HL-60 (cell line): ENCODE measurements around the gene GPR39.
A peak's percentile ranks its signal among the peaks of the same experiment; 100 is the strongest.

ENCODE experiments used
- DNase-seq, 2 experiments: peaks; one replicate each; pipeline ENCODE4 v3.0.0-alpha.2; 2010 to 2020; ENCODE audit warnings: low read depth in 1 of 2, low spot score in 1 of 2
- H3K27ac ChIP-seq: fragments of 250-450 bp; sonication (Bioruptor Pico); replicated peaks from 2 replicates; pipeline ENCODE4 v1.5.1; 2020; ENCODE audit warnings: mild to moderate bottlenecking, moderate library complexity
- H3K27me3 ChIP-seq: fragments of 250-450 bp; sonication (Bioruptor Pico); 2 replicates; pipeline ENCODE4 v1.5.1; 2021; ENCODE audit warnings: mild to moderate bottlenecking, moderate library complexity; ENCODE audit not compliant: insufficient read depth, poor library complexity, severe bottlenecking
- H3K4me3 ChIP-seq: replicated peaks from 2 replicates; pipeline ENCODE4 v1.5.1; 2011; ENCODE audit warnings: mild to moderate bottlenecking, control low read depth, low read length; ENCODE audit not compliant: insufficient read depth
- CTCF ChIP-seq: IDR thresholded peaks from one replicate; pipeline ENCODE4 v1.5.1; 2011; ENCODE audit warnings: low read length, control low read depth, inconsistent platforms; ENCODE audit not compliant: insufficient read depth
- GABPA ChIP-seq: IDR thresholded peaks from 2 replicates; pipeline ENCODE4 v1.6.1; 2012; ENCODE audit warnings: low read depth
- POLR2AphosphoS5 ChIP-seq: IDR thresholded peaks from 2 replicates; pipeline ENCODE4 v1.6.1; 2012; ENCODE audit warnings: low read depth
- SPI1 ChIP-seq: IDR thresholded peaks from 2 replicates; pipeline ENCODE4 v1.6.1; 2012; ENCODE audit warnings: low read depth, mild to moderate bottlenecking, borderline replicate concordance
- TF ChIP-seq, protein P1 (sequence below): IDR thresholded peaks from 2 replicates; pipeline ENCODE4 v1.6.1; 2012; ENCODE audit warnings: low read depth; ENCODE audit not compliant: insufficient replicate concordance

Gene GPR39

GRCh38 chr2:132638313-132639040 lies 221.9 kb downstream of the GPR39 start:
- TF ChIP-seq SPI1 (no peak), GABPA (no peak), CTCF (no peak), POLR2AphosphoS5 (no peak)
- TF ChIP-seq, protein P1, sequence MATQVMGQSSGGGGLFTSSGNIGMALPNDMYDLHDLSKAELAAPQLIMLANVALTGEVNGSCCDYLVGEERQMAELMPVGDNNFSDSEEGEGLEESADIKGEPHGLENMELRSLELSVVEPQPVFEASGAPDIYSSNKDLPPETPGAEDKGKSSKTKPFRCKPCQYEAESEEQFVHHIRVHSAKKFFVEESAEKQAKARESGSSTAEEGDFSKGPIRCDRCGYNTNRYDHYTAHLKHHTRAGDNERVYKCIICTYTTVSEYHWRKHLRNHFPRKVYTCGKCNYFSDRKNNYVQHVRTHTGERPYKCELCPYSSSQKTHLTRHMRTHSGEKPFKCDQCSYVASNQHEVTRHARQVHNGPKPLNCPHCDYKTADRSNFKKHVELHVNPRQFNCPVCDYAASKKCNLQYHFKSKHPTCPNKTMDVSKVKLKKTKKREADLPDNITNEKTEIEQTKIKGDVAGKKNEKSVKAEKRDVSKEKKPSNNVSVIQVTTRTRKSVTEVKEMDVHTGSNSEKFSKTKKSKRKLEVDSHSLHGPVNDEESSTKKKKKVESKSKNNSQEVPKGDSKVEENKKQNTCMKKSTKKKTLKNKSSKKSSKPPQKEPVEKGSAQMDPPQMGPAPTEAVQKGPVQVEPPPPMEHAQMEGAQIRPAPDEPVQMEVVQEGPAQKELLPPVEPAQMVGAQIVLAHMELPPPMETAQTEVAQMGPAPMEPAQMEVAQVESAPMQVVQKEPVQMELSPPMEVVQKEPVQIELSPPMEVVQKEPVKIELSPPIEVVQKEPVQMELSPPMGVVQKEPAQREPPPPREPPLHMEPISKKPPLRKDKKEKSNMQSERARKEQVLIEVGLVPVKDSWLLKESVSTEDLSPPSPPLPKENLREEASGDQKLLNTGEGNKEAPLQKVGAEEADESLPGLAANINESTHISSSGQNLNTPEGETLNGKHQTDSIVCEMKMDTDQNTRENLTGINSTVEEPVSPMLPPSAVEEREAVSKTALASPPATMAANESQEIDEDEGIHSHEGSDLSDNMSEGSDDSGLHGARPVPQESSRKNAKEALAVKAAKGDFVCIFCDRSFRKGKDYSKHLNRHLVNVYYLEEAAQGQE = no peak
- H3K27me3 ChIP-seq = no peaks in the 10 kb centered on the region
- H3K27ac ChIP-seq = no peak overlapping the region
- DNase-seq = no peak
- H3K4me3 ChIP-seq = no peak overlapping the region

DNA sequence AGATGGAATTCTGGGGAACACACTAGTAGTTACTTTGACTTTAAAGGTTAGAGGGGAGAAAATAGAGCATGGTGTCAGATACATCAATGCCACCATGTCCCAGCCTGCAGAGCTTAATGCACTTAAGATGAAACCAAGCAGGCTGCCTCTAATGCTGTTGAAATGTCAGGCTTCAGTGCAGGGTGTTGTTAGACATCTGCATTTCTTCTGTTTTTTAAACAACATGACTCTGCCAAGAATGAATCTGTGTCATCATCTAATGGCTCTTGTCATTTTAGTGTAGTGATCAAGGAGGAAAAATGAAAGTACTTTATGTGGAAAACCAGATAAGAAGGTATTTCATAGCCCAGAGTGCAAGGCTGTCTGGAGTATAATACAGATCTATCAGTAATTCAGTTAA lies 223.5 kb downstream of the GPR39 start:
- Histone ChIP-seq H3K4me3 (no peak overlapping the region), H3K27me3 (no peaks in the 10 kb centered on the region), H3K27ac (no peak overlapping the region)
- no peak for DNase-seq
- TF ChIP-seq CTCF = no peak
- TF ChIP-seq GABPA = no peak
- TF ChIP-seq POLR2AphosphoS5 = no peak
- no peak for TF ChIP-seq SPI1
- TF ChIP-seq, protein P1 = no peak

DNA sequence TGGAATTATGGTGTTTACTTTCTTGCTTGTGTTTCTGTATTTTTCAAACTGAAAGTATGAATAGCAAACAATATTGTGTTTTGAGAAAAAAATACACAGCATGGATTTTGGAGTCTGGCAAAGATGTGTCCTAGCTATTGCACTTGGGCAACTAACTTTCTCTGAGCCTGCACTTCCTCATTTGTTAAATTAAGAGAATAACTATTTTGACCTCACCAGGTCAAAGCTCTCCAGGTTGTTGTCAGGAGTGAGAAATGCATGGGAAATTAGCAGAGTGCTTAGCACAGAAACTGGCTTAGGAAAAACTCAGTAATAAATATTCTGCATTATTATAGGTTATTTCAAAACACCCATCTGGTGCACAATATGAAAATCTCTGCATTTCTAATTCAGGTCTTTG lies 225.2 kb downstream of the GPR39 start:
- Histone ChIP-seq H3K27me3 (no peaks in the 10 kb centered on the region), H3K27ac (no peak overlapping the region), H3K4me3 (no peak overlapping the region)
- peak; percentile 86 for TF ChIP-seq SPI1
- no peak for TF ChIP-seq POLR2AphosphoS5
- DNase-seq = no peak

- no peak overlapping the region for H3K4me3 ChIP-seq
- DNase-seq = no peak
- no peaks in the 10 kb centered on the region for H3K27me3 ChIP-seq
- TF ChIP-seq POLR2AphosphoS5 = no peak
- TF ChIP-seq SPI1 = no peak
- TF ChIP-seq, protein P1 = no peak
- TF ChIP-seq GABPA = no peak
- no peak for TF ChIP-seq CTCF
- no peak overlapping the region for H3K27ac ChIP-seq
These were observed 225.8 kb downstream of the GPR39 start for GRCh38 chr2:132642415-132642814.
